HCT116 (cell line): ENCODE measurements around the gene FABP2. TPM values are rescaled to one million over a fixed set of nuclear protein-coding genes. Genes with fewer than 3 reads are reported as not detected.

Source experiments
- ATAC-seq: fragments of 200-7000 bp; cut with Tn5 transposase; 2 replicates; pipeline ENCODE4 v1.9.1; 2020; ENCODE audit warnings: mild to moderate bottlenecking, moderate library complexity
- BruUV-seq: library from RNA; stranded (reverse); fragments of 400-500 nt; replicated peaks from 2 replicates; lab custom pipeline; 2021; lab: Mats Ljungman, UMichigan
- CTCF ChIA-PET: fragments of 300-600 bp; sonication (Branson Sonifier 250); formaldehyde crosslinking; loops from one replicate; lab custom pipeline; 2021; ENCODE audit warnings: antibody characterized with exemption; lab: Charles Lee
- POLR2A ChIA-PET: fragments of 300-600, 350-600 bp; sonication (Branson Sonifier 250); formaldehyde crosslinking; loops from one replicate; lab custom pipeline; 2021; ENCODE audit warnings: antibody characterized with exemption; lab: Charles Lee
- RAD21 ChIA-PET, 2 experiments: fragments of 300-600 bp; sonication (Branson Sonifier 250); formaldehyde crosslinking; loops; one replicate each; lab custom pipeline; 2023; ENCODE audit warnings: low total read pairs in 2 of 2; ENCODE audit not compliant: uncharacterized antibody in 2 of 2, unreplicated experiment in 2 of 2, low non-redundant PET in 1 of 2; lab: Charles Lee
- DNase-seq: peaks from one replicate; pipeline ENCODE4 v3.0.0-alpha.2; 2010; ENCODE audit warnings: low read depth, low spot score
- H2AFZ ChIP-seq: fragments of 200-600 bp; shearing (Covaris generic), sonication (generic); 2 replicates; pipeline ENCODE4 v1.6.1; 2017; ENCODE audit warnings: low read depth, mixed run types, mixed read lengths, antibody characterized with exemption, low read length; ENCODE audit not compliant: poor library complexity, severe bottlenecking
- H3K27ac ChIP-seq: 2 replicates; pipeline ENCODE4 v1.5.1; 2012; ENCODE audit warnings: low read depth, low read length
- H3K27me3 ChIP-seq: fragments of 200-600 bp; sonication (generic); 2 replicates; pipeline ENCODE4 v1.6.1; 2016; ENCODE audit warnings: mixed run types, low read length, mixed read lengths; ENCODE audit not compliant: insufficient read depth
- H3K36me3 ChIP-seq, 2 experiments: fragments of 200-500 bp in 1 of 2; fragments of 200-600 bp in 1 of 2; sonication (Bioruptor generic) in 1 of 2; sonication (generic) in 1 of 2; 2 replicates each; pipeline versions ENCODE4 v1.5.1 to v1.6.1; 2014 to 2016; ENCODE audit warnings: low read length in 2 of 2, inconsistent platforms in 1 of 2, mixed read lengths in 1 of 2, mixed run types in 1 of 2; ENCODE audit not compliant: insufficient read depth in 2 of 2, control insufficient read depth in 1 of 2
- H3K4me1 ChIP-seq, 2 experiments: fragments of 200-600 bp in 1 of 2; sonication (generic) in 1 of 2; 2 replicates each; pipeline versions ENCODE4 v1.5.1 to v1.6.1; 2012 to 2017; ENCODE audit warnings: low read length in 2 of 2, inconsistent platforms in 1 of 2, mild to moderate bottlenecking in 1 of 2, mixed read lengths in 1 of 2, mixed run types in 1 of 2, moderate library complexity in 1 of 2; ENCODE audit not compliant: insufficient read depth in 2 of 2, control insufficient read depth in 1 of 2
- H3K4me2 ChIP-seq: fragments of 200-600 bp; sonication (generic); 2 replicates; pipeline ENCODE4 v1.6.1; 2017; ENCODE audit warnings: mixed run types, low read length, mixed read lengths
- H3K4me3 ChIP-seq, 2 experiments: fragments of 200-600 bp in 1 of 2; sonication (generic) in 1 of 2; replicated peaks in 1 of 2; 2 replicates each; pipeline ENCODE4 v1.5.1; 2011 to 2016; ENCODE audit warnings: low read length in 2 of 2, control low read depth in 1 of 2, low read depth in 1 of 2, mild to moderate bottlenecking in 1 of 2, mixed read lengths in 1 of 2, mixed run types in 1 of 2
- H3K79me2 ChIP-seq: fragments of 200-600 bp; sonication (generic); 2 replicates; pipeline ENCODE4 v1.6.1; 2017; ENCODE audit warnings: mild to moderate bottlenecking, mixed run types, low read length, moderate library complexity, mixed read lengths; ENCODE audit not compliant: insufficient read depth
- H3K9ac ChIP-seq: fragments of 200-600 bp; sonication (generic); 2 replicates; pipeline ENCODE4 v1.6.1; 2016; ENCODE audit warnings: low read length, mixed read lengths
- H3K9me2 ChIP-seq: fragments of 200-600 bp; sonication (generic), shearing (Covaris generic); 2 replicates; pipeline ENCODE4 v1.6.1; 2017; ENCODE audit warnings: mixed run types, mild to moderate bottlenecking, moderate library complexity; ENCODE audit not compliant: insufficient read depth
- H3K9me3 ChIP-seq, 2 experiments: fragments of 200-500 bp in 1 of 2; fragments of 200-600 bp in 1 of 2; sonication (Bioruptor generic) in 1 of 2; sonication (generic) in 1 of 2; 2 replicates each; pipeline ENCODE4 v1.6.1; 2014 to 2017; ENCODE audit warnings: low read length in 2 of 2, mixed read lengths in 2 of 2, inconsistent platforms in 1 of 2, low read depth in 1 of 2, mild to moderate bottlenecking in 1 of 2, mixed run types in 1 of 2, moderate library complexity in 1 of 2; ENCODE audit not compliant: control insufficient read depth in 1 of 2, insufficient read depth in 1 of 2
- H4K20me1 ChIP-seq: fragments of 200-600 bp; sonication (generic), shearing (Covaris generic); 2 replicates; pipeline ENCODE4 v1.6.1; 2017; ENCODE audit warnings: mixed run types, mild to moderate bottlenecking, moderate library complexity; ENCODE audit not compliant: insufficient read depth
- ATF3 ChIP-seq: IDR thresholded peaks from 2 replicates; pipeline ENCODE4 v1.6.1; 2012
- ELF1 ChIP-seq: IDR thresholded peaks from 2 replicates; pipeline ENCODE4 v1.6.1; 2012; ENCODE audit warnings: low read depth, borderline replicate concordance
- EZH2 ChIP-seq: fragments of 200-600 bp; sonication (generic); IDR thresholded peaks from 2 replicates; pipeline ENCODE4 v1.6.1; 2017; ENCODE audit warnings: antibody characterized with exemption, mixed run types
- MAX ChIP-seq: IDR thresholded peaks from 2 replicates; pipeline ENCODE4 v1.6.1; 2012
- RAD21 ChIP-seq: IDR thresholded peaks from 2 replicates; pipeline ENCODE4 v1.6.1; 2012; ENCODE audit warnings: low read depth, mild to moderate bottlenecking
- TCF7L2 ChIP-seq: IDR thresholded peaks from 2 replicates; pipeline ENCODE4 v1.7.0; 2011; ENCODE audit warnings: borderline replicate concordance, inconsistent platforms; ENCODE audit not compliant: insufficient read depth, insufficient read length; ENCODE audit errors: extremely low read depth
- ZBTB33 ChIP-seq: IDR thresholded peaks from 2 replicates; pipeline ENCODE4 v1.6.1; 2011; ENCODE audit warnings: mild to moderate bottlenecking, low read length, moderate library complexity; ENCODE audit not compliant: insufficient replicate concordance; ENCODE audit errors: extremely low read depth
- ZFX ChIP-seq: fragments of 450-650 bp; IDR thresholded peaks from 2 replicates; pipeline ENCODE4 v1.6.1; 2017
- intact Hi-C: fragments of 100-400 bp; cut with micrococcal nuclease; formaldehyde crosslinking; loops from 2 replicates; pipeline ENCODE4 v1.10.0; 2022
- total RNA-seq: library from RNA; stranded (reverse); gene quantifications from one replicate; pipeline ENCODE4 v1.2.1, GENCODE V29; 2021; ENCODE audit not compliant: unreplicated experiment

FABP2 gene
- total RNA-seq, 1 experiment from 2014 or later: not detected

DNA sequence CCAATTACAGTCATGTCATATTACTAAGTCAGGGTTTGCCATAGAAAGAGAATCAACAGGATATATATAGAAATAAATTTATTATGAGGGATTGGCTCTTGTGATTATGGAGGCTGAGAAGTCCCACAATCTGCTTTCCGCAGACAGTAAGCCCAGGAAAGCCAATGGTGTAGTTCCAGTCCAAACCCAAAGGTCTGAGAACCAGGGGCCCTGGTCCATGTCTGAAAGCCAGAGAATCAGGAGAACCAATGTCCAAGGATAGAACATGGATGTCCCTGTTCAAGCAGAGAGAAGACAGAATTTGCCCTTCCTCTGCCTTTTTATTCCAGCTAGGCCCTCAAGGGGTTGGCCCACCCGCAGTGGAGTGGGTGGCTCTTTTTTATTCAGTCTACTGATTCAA lies 25.6 kb downstream of the FABP2 start:
- POLR2A ChIA-PET: no interaction called here

More for the DNA sequence above, 25.6 kb downstream of the FABP2 start:
- intact Hi-C loops: no loop called here
- CTCF ChIA-PET: interaction anchor here (1.4 kb wide), 1 partner anchor 8 kb away, joined by 3 read pairs; no protein-coding TSS in a partner anchor
- Histone ChIP-seq H3K4me3 (no peak overlapping the region), H3K4me2 (no peak overlapping the region), H3K27me3 (no peaks in the 10 kb centered on the region), H3K27ac (no peak overlapping the region), H3K9me2 (no peaks in the 10 kb centered on the region), H3K36me3 (peaks cover 11 to 16% of the 10 kb centered on the region in 2 experiments; a peak in 2 of 4 replicates), H3K9me3 (no peaks in the 10 kb centered on the region), H4K20me1 (no peaks in the 10 kb centered on the region), H3K4me1 (peaks cover 2 to 18% of the 10 kb centered on the region in 2 experiments; a peak in 3 of 4 replicates), H3K9ac (no peak overlapping the region), H3K79me2 (peaks cover 26% of the 10 kb centered on the region), H2AFZ (no peak overlapping the region)
- RAD21 ChIA-PET: no interaction called here
- BruUV-seq: no TSS peak
- TF ChIP-seq ELF1 (no peak), EZH2 (no peak), ATF3 (no peak), TCF7L2 (no peak), MAX (no peak), ZFX (no peak), ZBTB33 (no peak), RAD21 (no peak)
- DNase-seq (no peak), ATAC-seq (no peak)
